Activated CD8-positive, alpha-beta memory T cell treated with anti-CD3 and anti-CD28 coated beads, Interleukin-2, amount 50 U/mL, for 1 hour (primary cell): ENCODE results near the gene RPS21.

Experiments used
- DNase-seq: peaks from one replicate; pipeline ENCODE4 v3.0.0-alpha.2; 2020; ENCODE audit errors: extremely low read depth

RPS21 gene

DNA sequence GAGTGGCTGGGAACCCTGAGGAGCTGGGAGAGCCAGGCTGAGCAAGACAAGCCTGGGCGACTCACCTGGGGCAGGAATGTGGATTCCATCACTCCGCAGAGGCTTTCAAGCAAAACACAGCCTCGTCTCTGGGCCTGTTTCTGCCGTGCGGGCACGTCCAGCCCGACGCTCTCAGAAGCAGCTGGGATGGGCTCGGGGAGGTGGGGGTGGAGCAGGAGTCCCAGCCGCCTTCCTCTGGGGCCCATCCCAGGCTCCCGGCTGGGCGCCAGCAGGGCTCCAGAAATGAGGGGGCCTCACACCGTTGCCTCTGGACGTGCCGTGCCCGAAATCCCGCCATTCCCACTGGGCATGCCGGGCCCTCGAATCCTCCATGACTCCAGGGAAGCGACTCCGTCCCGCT is 8.7 kb upstream of the RPS21 start:
- no peak for DNase-seq

DNA sequence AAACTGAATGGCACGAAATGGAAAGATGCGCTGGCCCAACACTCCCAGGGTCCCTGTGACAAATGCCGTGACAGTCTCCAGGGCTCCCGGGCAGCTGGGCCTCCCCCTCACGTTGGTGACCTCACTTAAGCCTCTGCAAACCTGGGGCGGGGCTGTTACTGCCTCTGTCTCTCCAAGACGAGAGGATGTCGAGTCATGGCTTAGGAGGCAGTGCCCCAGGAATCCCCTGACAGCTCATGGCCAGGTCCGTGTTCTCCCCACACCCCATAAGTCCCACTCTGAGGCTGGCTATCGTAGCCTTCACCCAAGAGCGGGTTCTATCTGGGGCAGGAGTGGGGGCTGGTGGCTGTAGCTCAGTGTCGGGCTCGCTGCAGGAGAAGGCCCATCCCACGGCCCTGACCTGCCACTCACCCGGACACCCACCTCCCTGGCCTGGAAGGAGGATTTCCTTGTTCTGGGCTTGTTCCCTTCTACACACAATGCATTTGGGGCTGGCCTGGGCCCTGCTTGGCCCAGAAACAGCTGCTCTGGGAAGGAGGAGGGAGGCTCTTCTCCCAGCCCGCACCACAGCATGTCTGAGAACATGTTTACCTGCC is 5.6 kb upstream of the RPS21 start:
- DNase-seq: no peak

DNA sequence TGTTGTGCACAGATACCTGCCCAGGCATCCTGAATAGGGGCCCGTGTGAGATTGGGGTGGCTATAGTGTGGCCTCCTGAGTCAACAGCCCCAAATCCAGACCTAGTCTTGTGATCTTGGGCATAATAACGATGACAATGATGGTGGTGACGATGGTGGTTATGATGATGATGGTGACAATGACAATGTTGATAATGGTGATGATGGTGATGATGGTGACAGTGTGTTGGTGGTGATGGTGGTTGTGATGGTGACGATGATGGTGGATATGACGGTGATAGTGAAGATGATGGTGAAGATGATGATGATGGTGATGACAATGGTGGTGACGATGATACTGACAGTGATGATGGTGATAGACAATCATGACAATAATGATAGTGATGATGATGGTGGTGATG is 5.1 kb upstream of the RPS21 start:
- no peak for DNase-seq

DNA sequence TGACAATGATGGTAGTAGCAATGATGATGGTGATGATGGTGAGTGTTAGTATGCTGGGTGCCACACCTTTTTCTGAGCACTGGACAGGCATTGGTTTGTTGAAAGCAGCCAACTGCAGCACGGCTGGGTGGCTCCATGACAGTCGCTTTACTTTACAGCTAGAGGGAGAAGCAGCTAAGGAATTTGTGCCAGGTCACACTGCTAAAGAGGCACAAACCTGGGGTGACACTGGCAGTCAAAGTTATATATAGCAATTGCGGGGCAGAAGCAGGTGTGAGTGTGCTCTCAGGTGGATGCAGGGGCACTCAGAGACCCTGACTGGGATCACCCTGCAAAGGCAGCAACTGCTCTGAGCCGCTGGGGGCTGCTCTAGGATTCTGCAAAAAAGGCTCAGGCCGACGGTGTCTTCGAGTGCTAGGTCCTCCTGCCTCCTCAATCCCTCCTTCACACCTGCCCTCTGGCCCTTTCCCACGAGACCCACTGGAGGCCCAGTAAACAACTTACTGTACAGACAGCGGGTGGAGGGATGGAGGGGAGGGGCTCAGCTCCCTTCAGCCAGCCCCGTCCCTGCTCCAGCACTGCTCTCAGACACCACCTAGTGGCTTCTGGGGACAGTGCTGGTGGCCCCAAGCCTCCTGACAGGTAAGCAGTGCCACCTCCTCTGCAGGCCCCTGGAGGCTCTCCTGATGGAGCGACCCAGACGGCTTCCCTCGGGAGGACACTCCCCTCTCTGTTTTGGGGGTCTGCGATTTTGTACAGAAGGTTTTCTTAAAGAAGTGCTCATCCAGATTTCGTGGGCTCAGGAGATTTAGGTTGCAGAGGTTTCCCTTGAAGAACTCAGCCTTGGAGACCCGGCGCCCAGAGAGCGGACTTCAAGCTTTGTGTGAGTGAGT is 4.4 kb upstream of the RPS21 start:
- DNase-seq: peak; percentile 25

DNA sequence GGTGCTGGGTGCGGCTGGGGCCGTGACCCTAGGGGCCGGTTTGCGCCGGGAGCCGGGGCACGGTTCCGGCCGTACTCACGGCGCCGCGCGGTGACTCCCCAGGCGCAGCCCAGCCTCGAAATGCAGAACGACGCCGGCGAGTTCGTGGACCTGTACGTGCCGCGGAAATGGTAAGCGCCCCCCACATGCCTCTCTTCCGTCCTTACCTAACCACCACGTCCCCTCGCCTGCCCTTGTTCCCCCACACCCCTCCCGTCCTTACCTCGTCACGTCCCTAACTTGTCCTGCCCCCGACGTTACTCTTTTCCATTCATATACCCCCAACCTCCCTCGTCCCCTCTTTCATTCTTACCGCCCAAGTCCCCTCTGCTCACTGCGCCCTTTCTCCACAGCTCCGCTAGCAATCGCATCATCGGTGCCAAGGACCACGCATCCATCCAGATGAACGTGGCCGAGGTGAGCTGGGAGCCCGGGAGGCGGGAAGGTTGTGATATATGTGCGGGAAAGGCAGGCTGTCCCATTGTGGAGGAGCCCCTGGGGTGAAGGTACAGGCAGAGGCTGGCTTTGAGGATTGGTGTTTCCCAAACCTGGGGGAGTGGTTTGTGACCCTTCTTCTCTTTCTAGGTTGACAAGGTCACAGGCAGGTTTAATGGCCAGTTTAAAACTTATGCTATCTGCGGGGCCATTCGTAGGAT is 463 bp downstream of the RPS21 start:
- no peak for DNase-seq

DNA sequence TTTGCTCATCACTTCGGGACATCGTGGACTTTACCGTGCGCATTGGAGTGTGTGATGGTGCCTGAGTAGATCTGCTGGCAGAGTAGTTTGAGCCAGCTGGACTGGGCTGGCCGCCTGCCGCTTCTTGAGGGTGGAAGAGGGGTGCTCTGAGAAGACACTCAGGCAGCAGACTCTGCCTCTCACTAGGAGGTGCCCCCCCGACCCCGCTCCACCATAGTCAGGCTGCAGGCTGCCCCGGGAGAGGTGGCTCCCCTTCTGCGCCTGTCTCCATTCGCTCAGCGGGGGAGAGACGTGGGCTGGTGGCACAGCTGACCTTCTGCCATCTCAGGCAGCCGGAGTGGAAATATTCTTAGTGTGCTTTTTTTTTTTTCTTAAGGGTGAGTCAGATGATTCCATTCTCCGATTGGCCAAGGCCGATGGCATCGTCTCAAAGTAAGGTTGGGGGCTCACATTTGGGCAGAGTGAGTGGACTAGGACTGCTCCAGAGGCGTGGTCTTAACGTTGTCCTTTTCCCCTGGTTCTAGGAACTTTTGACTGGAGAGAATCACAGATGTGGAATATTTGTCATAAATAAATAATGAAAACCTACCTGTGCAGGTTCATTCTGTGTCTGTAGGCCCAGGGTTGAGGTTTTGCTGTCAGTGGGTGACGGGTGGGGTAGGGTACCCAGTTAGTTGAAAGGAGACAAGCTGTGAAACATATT is 1.2 kb downstream of the RPS21 start:
- no peak for DNase-seq

DNA sequence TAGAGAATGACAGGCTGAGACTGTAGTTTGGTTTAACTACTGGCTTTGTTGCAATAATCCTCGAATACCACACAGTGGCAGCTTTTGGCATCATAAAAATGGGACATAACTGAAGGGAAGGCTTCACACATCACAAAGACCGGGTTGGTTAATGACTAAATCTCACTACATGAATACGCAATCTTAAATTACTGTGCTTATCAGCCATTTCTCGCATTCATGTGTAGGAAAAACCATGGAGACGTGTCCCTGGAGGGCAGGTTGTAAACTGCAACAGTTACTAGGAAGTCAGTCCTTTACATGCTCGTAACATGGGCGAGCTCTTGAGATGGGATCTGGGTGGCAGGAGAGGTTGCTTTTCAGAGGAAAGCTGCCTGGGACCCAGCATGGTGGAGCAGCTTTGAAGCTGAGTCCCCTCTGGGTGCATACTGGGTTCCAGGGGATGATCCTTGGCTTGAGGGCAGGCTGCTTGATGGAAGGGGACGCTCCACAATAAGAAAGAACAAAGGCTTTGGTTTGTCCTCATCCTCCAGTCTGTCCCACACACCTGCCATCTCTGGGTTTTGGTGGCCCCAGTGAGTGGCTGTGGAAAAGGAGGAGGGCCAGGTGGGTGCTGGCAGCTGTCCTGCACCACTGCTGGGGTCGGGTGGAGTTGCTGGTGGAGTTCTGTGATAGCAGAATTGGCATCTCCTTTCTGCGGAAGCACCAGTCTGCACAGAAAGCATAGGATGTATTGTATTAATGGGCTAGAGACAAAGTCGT is 2.1 kb downstream of the RPS21 start:
- DNase-seq: no peak

DNA sequence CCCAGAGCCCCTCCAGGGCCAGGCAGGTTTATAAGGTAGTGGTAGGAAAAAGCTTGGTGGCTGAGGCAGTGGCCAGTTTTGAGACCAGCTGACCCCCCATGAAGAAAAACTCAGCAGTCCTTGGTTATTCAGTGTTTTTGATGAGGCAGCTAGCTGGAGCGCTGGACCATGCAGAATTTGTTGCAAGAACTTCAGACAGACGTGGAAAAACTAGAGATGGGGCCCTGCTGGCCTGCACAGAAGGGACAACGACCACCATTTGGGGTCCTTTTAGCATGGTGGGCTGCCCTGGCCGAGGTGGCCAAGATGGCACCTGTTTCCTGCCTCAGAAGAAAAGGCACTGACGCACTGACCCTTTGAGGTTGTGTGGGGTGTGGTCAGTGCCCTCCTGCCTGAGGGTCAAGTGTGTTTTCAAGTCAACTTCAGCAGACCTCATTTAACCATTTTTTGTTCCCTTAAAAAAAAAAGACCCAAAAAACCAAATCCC is 2.7 kb downstream of the RPS21 start:
- DNase-seq: no peak

DNA sequence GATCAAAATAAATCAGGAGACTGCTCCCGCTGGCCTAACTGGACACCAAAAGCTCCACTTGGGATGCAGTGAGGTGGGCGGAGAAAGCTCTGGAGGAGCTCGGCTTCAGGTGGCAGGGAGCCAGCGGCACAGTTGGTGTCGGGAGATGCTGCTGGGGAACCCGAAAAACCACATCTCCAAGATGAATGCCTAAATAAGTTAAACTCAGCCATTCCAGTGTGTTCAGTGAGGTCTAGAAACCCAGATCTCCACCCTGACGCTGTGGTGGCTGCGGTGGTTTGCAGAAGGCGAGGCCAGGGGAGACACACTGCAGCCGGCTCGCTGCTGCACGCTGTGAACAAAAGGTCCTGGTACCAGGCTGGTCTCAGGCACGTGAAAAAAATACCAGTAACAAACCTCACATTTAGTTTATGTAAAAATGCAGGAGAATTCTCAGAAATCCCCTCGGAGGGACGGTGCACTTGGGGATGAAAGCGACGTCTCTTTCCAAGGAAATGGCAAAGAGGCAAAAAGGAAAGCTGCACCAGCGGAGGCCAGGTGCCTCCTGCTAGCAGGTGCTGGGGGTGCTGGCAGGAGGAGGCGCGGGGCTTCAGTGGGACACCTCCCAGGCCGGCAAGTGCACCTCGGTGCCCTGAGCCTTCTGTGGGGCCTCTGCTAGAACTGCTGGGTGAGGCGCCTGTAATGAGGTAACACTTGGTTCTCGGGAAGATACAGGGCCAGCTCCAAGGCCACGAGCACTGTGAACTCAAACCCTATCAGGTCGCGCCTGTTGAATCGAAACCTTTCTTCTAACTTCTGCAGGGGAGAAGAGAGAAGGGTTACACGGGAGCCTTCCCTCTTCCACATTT is 3.6 kb downstream of the RPS21 start:
- no peak for DNase-seq

DNA sequence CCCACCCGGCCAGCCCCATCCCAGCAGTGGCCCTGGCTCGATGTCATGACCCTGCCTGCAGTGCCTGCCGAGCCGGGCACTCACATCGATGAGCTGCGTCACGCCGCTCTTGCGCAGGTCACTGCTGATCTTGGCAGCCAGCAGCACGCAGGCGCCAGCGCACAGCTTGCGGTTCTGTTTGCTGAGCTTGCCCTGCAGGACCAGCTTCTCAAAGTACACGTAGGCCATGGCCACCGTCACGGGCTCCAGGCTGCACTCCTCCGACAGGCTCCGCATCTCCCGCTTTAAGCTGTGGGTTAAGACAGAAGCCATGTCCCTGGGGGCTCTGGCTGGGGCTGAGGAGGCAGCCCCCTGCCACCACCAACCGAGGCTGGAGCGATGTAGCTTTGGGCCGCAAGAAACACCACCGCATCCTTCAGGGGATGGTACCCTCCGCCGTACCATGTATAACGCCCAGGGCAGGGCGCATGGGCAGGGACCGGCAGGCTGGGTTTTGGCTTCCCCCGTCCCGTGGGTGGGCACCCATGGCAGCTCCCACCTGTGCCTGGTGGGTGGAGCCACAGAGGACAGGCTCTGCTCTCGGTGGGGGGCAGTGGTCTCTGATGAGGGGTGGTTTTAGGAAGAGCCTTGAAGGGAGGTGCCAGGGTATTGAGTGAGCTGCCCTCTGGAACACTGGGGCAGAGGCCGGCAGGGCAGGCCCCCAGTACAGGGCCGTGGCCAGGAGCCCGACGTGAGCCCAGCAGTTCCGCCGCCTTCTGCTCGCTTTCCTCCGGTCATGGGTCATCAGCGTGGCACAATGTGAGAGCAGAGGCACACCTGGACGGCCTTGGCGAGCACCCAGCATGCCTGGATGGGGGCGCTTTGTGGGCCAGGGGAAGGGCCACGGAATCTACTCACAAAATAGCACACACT is 4.5 kb downstream of the RPS21 start:
- no peak for DNase-seq

DNA sequence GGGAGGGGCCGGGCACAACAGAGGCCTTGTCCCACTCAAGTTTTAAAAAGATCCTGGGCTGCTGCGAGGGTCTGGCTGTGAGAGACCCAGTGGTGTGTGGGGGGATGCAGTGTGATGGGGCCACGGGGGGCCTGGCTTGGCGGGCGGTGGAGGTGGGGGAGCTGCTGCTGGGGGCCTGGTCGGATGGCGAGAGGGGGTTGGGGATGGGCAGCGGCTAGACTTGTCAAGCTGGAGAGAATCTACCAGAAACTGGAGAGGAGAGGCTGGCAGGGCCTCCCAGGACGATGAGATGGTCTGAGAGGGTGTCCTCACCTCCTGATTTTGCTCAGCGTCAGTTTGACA is 5.1 kb downstream of the RPS21 start:
- no peak for DNase-seq

DNA sequence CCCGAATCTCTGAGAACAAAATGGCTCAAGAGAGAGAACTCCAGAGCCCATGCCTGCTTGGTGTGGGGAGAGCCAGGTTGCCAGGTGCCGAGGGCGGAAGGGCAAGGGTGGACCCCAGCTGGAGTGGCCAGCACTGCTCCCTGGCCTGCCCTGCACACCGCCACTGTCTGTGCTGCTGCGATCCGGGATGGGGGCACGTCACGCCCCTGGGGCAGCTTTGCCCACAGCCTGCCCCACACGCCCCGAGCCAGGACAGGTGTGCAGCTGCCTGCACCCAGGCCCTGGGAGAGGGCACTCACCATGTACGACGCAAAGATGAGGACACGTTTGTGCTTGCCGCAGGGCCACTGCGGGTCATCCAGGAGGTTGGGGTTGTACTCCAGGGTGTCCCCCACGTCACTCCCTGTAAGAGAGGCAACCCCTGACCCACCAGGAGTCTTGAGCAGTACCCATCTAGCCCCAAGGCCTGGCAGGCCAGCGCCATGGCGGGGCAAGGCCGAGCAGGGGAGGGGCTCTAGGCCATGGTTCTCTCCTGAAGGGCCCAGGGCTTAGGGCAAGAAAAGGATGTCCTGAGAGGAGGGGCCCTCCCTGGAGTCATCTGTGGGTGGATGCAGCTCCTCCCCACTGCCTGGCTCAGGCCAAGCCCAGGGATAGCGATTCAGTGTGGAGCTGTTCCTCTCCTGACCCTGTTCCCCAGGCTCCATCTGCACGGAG is 5.9 kb downstream of the RPS21 start:
- DNase-seq: no peak

DNA sequence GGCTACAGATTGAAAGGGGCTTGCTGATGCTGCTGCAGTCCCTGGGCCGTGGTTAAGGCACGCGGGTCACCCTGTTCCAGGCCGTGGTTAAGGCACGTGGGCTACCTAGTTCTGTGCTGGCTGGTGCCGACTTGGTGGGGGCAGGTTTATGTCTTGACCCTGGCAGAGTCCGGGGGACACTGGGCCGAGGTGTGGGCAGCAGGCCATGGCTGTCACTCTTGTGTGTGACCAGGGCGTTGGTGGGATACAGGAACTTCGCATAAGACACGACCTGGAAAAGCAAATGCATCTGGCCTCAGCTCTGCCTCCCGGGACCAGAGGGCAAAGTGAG is 6.4 kb downstream of the RPS21 start:
- no peak for DNase-seq

DNA sequence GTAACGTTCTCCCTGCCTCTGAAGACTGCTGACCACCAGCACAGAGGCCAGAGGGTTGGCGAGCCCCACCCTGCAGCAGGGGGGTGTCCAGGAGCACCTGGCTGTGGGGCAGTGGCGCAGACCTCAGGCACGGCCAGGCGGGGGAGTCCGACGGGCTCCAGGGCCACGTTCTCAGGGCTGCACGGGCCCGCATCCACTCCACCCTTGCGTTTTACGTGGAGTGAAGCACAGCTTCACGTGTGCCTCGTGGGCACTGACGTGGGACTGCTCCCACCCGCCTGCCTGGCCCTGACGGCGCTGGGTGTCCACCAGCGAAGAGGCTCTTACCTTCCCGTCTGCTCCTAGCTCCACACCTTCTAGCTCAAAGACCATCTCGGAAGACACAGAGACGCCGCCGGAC is 6.9 kb downstream of the RPS21 start:
- DNase-seq: no peak

DNA sequence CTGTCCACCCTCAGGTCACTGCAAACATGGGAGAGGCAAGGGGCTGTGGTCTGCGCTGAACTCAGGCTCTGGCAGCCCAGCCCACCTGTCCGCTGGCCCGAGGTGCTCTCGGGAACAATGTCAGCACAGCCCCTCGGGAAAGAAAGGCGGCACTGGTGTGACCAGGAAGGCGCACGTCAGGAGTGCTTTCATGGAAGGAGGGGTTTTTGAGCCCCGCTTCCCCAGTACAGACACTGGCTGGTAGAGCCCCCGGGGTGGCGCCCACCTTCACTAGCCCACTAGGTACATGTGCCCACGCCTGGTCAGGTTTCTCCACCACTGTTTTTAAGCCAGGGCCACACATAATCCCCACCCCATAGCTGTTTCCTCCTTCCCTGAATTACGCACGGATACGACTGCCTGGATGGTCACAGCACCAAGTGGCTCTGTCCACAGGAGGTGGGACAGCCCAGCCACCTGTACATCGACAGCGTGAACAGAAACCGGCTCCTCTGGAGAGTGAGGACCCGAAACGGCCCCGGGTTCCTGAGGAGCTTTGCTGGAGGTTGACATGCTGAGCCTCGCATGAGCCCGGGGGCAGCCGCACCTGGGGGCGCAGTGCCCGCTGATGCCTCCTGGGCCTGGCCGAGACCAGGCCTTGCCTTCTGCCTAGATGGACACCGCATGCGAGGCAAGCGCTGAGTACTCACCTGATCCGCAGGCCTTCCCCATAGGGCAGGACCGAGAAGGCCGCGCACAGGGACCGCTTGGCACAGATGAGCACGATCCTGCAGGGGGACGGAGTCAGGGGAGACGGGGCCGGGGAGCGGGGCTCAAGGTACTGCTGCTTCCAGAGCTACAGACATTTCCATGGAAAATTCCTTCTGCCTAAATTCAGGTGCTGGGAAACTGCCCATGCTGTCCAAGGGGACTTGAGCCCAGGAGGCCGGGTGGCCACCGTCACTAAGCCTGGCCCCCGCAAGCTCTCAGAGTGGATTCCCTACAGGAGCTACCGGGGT is 7.6 kb downstream of the RPS21 start:
- DNase-seq: no peak

DNA sequence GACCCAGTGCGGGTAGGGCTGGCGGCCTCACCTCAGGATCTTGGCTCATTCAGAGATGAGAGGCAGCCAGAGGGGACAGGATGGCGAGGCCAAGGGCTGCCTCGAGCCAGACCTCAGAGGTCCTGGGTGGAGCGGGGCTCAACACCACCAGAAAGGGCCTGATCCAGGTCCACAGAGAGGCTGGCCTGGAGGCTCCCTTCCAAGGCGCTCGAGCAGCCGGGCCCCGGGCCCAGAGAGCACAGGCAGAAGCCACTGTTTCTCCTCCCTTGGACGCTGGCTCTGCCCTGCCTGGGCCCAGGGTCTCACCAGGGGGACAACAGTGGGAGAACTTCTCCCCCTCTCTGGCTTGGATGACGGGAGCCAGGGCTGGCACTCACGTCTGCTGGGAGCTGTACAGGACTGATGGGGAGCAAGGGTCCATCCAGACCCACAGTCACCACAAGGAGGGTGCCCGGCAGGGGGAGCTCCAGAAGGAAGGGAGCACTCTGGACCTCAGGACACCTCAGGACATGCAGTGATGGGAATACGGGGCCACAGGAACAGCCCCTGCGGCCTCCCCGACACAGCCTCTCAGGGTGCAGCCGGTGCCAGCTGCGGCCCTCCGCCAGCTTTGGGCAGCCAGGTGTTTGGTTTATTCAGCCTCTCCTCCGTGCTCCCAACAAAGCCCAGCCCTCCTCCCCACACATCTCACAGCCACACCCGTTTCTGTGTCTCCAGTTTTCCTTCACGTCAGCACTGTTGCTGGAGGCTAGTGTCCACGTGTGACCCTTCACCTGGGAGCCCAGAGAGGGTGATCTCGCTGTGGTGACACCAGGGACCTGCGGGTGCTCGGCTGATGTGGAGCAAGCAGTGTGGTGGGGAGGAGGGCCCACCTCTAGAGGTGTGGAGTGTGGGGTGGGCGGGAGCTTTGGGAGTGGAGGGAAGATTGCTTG is 8.7 kb downstream of the RPS21 start:
- DNase-seq: no peak
